Measurements from ENCODE around the gene ESD. TPM values are rescaled to one million over a fixed set of nuclear protein-coding genes. Genes with fewer than 3 reads are reported as not detected.

ESD gene
- total and polyA plus RNA-seq, 10 of the 15 experiments (the other 5 are each of a cell fraction or from before 2014, with no cell fraction given), result 105 to 387 (median 195) TPM

DNA sequence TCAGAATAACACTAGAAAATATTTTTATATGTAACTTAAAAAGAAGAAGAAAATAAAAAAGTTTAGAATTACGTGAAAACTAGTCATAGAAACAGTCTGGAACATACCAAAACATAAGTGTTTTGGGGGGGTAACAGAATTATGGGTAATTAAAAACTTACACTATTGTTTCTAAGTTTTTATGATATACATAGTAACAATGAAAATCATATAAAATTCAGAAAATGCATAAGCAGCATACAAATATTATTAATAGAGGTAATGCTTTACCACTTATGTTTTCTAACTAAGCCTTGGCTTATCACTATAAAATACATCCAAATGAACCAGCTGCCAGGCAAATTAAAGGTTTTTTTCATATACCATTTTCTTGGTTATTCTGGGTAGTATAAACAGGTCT, 14.9 kb downstream of the ESD start:
- H3K27me3 ChIP-seq (replicated peaks in 1 of 2; ENCODE audit: control insufficient read depth in 2 of 2, insufficient read depth in 2 of 2, low read length in 1 of 2), result no peaks in the 10 kb centered on the region
- H3K79me2 ChIP-seq (ENCODE audit: control insufficient read depth, insufficient read depth, low read length), result no peaks in the 10 kb centered on the region
- no peak overlapping the region for H3K4me3 ChIP-seq
- no peaks in the 10 kb centered on the region for H3K9me3 ChIP-seq (replicated peaks; ENCODE audit: control insufficient read depth, insufficient read depth, low read length)
- peaks cover 2 to 24% of the 10 kb centered on the region in 2 experiments for H3K36me3 ChIP-seq (ENCODE audit: control insufficient read depth in 2 of 2, insufficient read depth in 2 of 2, low read length in 1 of 2)
- ATAC-seq, result no peak
- TF ChIP-seq RFX5 (IDR thresholded peaks at IDR 0.05; ENCODE audit: low read depth, low read length) (no peak), ZBED1 (IDR thresholded peaks at IDR 0.05; ENCODE audit: borderline replicate concordance) (no peak), NRF1 (conservative IDR thresholded peaks at IDR 0.05; ENCODE audit: low read depth, low read length) (no peak), PAX8 (IDR thresholded peaks at IDR 0.05) (no peak), NBN (IDR thresholded peaks at IDR 0.05) (no peak), ZZZ3 (IDR thresholded peaks at IDR 0.05; ENCODE audit: control insufficient read depth, insufficient read length, low read depth) (no peak)
- TF ChIP-seq, protein P1, sequence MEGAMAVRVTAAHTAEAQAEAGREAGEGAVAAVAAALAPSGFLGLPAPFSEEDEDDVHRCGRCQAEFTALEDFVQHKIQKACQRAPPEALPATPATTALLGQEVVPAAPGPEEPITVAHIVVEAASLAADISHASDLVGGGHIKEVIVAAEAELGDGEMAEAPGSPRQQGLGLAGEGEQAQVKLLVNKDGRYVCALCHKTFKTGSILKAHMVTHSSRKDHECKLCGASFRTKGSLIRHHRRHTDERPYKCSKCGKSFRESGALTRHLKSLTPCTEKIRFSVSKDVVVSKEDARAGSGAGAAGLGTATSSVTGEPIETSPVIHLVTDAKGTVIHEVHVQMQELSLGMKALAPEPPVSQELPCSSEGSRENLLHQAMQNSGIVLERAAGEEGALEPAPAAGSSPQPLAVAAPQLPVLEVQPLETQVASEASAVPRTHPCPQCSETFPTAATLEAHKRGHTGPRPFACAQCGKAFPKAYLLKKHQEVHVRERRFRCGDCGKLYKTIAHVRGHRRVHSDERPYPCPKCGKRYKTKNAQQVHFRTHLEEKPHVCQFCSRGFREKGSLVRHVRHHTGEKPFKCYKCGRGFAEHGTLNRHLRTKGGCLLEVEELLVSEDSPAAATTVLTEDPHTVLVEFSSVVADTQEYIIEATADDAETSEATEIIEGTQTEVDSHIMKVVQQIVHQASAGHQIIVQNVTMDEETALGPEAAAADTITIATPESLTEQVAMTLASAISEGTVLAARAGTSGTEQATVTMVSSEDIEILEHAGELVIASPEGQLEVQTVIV (IDR thresholded peaks at IDR 0.05; ENCODE audit: borderline replicate concordance, partially characterized antibody), result no peak
- TF ChIP-seq, protein P2, sequence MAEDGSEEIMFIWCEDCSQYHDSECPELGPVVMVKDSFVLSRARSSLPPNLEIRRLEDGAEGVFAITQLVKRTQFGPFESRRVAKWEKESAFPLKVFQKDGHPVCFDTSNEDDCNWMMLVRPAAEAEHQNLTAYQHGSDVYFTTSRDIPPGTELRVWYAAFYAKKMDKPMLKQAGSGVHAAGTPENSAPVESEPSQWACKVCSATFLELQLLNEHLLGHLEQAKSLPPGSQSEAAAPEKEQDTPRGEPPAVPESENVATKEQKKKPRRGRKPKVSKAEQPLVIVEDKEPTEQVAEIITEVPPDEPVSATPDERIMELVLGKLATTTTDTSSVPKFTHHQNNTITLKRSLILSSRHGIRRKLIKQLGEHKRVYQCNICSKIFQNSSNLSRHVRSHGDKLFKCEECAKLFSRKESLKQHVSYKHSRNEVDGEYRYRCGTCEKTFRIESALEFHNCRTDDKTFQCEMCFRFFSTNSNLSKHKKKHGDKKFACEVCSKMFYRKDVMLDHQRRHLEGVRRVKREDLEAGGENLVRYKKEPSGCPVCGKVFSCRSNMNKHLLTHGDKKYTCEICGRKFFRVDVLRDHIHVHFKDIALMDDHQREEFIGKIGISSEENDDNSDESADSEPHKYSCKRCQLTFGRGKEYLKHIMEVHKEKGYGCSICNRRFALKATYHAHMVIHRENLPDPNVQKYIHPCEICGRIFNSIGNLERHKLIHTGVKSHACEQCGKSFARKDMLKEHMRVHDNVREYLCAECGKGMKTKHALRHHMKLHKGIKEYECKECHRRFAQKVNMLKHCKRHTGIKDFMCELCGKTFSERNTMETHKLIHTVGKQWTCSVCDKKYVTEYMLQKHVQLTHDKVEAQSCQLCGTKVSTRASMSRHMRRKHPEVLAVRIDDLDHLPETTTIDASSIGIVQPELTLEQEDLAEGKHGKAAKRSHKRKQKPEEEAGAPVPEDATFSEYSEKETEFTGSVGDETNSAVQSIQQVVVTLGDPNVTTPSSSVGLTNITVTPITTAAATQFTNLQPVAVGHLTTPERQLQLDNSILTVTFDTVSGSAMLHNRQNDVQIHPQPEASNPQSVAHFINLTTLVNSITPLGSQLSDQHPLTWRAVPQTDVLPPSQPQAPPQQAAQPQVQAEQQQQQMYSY (CRISPR knock-in tag; IDR thresholded peaks at IDR 0.05), result no peak
- H3K4me1 ChIP-seq (ENCODE audit: control insufficient read depth, insufficient read depth, low read length), result no peaks in the 10 kb centered on the region
- in situ Hi-C loops (cut with MboI) (no loop called here), intact Hi-C loops (cut with micrococcal nuclease; ENCODE audit: unreplicated experiment) (no loop called here)
- no peak overlapping the region for H3K9ac ChIP-seq (ENCODE audit: control insufficient read depth, insufficient read depth, low read length)
- SMC1A ChIA-PET (ENCODE audit: uncharacterized antibody, unreplicated experiment), result no interaction called here
- 88% methylated on average over 1 of the region's 1 CpG for whole genome bisulfite sequencing (ENCODE audit: insufficient coverage, insufficient replicate concordance, low lambda C conversion rate, missing lambda C conversion rate)
- RAD21 ChIA-PET (ENCODE audit: unreplicated experiment), result no interaction called here
- no peak overlapping the region for H3K27ac ChIP-seq (ENCODE audit: control insufficient read depth, insufficient read depth)
- no peak for FAIRE-seq
- H2AFZ ChIP-seq (ENCODE audit: control insufficient read depth, low read depth, low read length), result no peak overlapping the region
- no TSS peak for BruUV-seq (replicated peaks)
- CTCF ChIA-PET, result no interaction called here
- H3K4me2 ChIP-seq (ENCODE audit: control insufficient read depth, insufficient read depth), result no peak overlapping the region
- no peaks in the 10 kb centered on the region for H4K20me1 ChIP-seq (ENCODE audit: control insufficient read depth, insufficient read depth)
- POLR2A ChIA-PET, result no interaction called here
- DNase-seq (ENCODE audit: low read depth, low spot score), result no peak
